ENCODE data around the gene SPATS2.
A peak's percentile ranks its signal among the peaks of the same experiment; 100 is the strongest.

GRCh38 chr12:49336645-49337584 is 30.3 kb upstream of the SPATS2 start, which contains the start of gene C1QL4:
- no peak for TF ChIP-seq POLR2A (IDR thresholded peaks at IDR 0.05)
- TF ChIP-seq CTCF (IDR thresholded peaks at IDR 0.05) = peak; percentile 51 to 99 (median 84)

Data from thyroid gland (tissue), 4 donors.